NCI-H524 treated with DMSO at 0.1 percent for 48 hours (cell line): ENCODE measurements around the gene AP1G1.
"Not testable (repeated sequence)": the region's sequence is repeated elsewhere in the genome, so short reads cannot be mapped to it uniquely, and the experiment has no call there.

Experiments used
- DNase-seq: peaks from one replicate; lab custom pipeline; 2025; lab: John Stamatoyannopoulos, UW

Gene AP1G1

GRCh38 chr16:71808593-71809459 is at the start of gene AP1G1:
TSS of gene AP1G1 (minus strand) at chr16:71808834. CDS start at chr16:71789479, 19,355 bp downstream.
- peak; percentile 57 for DNase-seq

DNA sequence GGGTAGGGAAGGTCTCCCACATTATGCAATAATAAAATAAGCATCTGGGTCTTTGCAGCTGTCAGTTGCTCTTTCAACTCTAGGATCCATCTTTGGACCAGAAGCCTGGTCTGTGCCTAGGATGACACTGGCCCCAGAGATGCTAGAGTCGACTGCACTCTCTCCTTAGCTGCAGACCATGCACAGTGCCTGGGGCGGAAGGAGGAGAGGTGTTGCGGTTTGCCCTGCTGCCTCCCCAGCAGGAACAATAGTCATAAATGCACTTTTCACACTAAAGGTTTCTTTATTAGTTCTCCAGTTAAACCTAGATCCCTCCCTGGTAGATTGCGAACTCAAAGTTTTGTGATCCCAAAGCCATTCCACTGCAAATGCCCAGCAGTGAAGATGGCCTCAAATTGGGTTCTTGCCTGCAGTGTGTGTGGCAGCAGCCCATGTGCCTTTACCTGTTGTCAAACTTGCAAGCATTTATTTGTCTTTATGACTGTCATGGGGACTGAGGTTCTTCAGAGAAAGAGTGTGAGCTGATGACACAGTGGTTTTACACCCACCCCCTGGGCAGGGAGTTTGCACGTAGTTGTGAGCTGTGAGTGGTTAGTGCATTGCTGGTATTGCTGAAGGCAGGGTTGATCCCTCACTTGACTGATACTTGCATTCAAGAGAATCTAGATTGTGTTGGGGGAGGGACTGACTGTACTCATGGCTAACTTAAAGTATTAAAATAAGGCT is 47.5 kb upstream of the AP1G1 start:
- DNase-seq, result no peak

- no peak for DNase-seq
Observed at GRCh38 chr16:71854369-71854948, 45.8 kb upstream of the AP1G1 start.

DNA sequence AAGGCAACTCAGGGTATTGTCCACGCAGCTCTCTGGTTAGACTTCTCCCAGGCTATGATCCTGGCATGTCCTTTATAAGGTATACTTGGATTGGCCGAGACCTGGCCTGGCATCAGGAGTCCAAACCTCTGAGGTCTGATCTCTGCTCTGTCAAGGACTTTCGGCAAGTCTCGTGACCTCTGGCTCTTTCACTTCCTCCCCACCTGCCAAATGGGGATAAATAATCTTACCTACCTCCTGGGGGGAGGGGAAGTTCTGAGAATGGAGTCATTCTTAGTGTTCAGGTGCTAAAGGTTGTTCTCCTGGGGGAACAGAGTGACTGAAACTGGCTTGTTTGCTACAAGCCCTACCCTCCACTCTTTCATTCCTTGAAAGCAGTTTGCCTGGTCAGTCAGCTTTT is 44.8 kb upstream of the AP1G1 start:
- no peak for DNase-seq

DNA sequence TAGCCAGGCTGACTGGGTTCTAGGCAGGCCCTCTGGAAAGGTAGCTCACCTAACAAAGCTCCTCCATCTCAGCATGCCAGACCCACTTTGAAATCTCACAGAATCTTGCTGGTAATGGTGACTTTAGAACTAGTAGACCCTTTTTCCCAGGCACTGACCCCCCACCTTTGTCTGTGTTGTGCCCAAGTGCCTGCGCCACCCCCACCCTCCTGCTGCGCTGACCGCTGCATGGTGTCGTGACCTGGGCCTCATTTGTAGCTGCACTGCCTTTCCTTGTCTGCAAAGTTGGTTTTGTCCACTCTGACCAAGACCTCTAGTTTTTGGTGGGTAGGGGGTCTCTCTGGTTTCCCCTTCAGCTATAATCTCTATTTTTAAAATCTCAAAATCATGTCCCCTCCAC is 43.9 kb upstream of the AP1G1 start:
- no peak for DNase-seq

DNA sequence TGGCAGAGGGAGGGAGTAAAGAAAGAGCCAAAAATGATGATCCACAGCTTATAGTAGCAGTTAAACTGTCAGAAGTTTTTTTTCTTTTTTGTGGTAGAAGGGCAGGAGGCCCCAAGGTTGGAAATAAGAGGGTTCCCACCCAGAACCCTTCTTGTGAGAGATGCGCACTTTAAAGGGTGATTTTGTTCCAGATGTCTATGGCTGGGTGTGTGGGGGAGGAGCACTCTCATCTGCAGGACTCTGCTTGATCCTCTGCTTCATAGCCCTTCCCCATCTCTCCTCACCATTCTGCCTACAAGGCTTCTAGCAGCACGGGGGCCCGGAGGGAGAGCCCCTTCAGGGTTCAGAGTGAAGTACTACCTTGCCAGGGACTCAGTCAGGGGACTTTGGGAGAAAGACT is 43.5 kb upstream of the AP1G1 start:
- DNase-seq, result no peak

DNA sequence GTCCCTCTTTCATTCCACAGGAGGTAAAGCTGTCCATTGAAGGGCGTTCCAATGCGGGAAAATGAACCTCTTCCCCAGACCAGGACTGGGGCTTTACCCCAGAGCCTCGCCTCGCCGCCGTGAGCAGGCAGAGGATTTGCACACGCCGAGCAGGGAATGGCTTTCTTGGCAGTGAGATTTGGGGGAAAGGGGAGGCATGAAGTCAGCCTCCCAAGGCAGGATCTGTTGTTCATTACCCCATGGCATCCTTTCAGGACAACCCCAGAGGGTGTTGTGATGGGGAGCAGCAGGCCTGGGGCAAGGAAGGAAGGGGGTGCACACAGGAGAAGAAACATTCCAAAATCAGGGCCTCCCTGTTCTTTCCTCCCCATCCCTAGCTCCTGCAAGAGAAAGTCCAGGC is 43.1 kb upstream of the AP1G1 start:
- no peak for DNase-seq

GRCh38 chr16:71848622-71849021 is 40.0 kb upstream of the AP1G1 start:
- no peak for DNase-seq

- no peak for DNase-seq
Observed at GRCh38 chr16:71847096-71847495, 38.5 kb upstream of the AP1G1 start.

GRCh38 chr16:71846431-71846830 is 37.8 kb upstream of the AP1G1 start:
- DNase-seq, result no peak

GRCh38 chr16:71845639-71846430 is 37.2 kb upstream of the AP1G1 start, which contains the start of gene ATXN1L:
TSS of gene ATXN1L (plus strand) at chr16:71845976. CDS start at chr16:71849741, 3,765 bp downstream.
- DNase-seq, result peak; percentile 64

GRCh38 chr16:71843572-71843971 is 34.9 kb upstream of the AP1G1 start:
- no peak for DNase-seq

- no peak for DNase-seq
Observed at GRCh38 chr16:71840052-71840451, 31.4 kb upstream of the AP1G1 start.

DNA sequence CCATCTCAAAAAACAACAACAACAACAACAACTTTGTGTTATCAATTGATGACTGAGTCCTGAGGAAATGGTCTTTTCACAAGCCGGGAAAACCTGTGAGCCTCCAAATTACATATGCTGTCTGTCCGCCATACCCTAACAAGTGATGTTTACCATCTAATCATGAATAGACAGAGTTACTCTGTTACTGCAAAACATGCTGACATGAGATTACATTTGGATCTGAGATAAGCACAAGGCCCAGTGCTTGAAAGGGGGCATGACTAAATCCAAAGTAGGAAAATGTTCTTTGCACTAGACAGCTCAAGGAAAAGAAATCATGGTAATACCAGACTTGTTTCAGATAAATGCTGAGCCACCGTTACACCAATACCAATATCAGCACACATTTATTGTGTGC is 28.5 kb upstream of the AP1G1 start:
- DNase-seq, result no peak

DNA sequence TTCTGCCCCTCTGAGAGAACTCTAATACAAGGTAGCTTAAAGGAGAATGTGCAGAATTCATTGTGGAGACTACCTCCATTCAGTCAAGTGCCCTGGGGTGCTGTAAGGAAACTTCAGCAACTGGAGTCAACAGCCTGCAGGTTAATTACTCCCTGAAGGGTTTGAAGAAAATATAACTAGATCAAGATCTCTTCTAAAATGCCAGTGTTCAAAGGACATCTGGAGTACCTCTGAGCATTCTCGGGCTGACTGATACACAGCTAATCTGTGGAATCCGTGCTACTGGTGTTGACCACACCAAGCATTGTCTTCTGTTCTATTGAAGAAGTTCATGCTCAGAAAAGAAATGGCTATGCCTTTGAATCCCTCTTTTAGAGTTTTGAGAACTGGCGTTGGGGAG is 25.7 kb upstream of the AP1G1 start:
- no peak for DNase-seq

DNA sequence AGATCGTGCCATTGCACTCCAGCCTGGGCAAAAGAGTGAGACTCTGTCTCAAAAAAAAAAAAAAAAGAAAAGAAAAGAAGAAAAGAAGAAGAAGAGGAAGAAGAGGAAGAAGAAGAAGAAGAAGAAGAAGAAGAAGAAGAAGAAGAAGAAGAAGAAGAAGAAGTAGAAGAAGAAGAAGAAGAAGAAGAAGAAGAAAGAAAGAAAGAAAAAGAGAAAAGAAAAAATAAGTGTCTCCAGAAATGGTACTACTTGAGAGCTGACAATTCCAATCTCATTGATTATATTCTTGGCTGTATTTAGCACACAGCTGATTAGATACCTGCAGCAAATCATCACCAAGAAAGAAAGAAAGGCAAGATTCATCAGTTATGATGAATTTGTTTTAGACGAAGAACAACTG is 23.5 kb upstream of the AP1G1 start:
- not testable (repeated sequence) for DNase-seq

DNA sequence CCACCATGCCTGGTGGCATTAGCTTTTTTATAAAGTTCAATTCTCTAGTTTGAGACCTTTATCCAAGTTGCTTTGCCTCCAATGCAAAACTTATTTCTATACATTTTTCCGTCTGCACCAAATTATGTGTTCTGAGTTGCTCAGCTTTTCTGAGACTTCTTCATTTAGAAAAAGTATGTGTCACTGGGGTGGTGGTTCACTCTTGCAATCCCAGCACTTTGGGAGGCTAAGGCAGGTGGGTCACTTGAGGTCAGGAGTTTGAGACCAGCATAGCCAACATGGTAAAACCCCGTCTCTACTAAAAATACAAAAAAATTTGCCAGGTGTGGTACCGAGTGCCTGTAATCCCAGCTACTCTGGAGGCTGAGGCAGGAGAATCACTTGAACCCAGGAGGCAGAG is 23.1 kb upstream of the AP1G1 start:
- DNase-seq, result not testable (repeated sequence)

GRCh38 chr16:71830359-71830758 is 21.7 kb upstream of the AP1G1 start:
- DNase-seq, result no peak

GRCh38 chr16:71826533-71827017 is 17.9 kb upstream of the AP1G1 start:
- DNase-seq, result no peak

DNA sequence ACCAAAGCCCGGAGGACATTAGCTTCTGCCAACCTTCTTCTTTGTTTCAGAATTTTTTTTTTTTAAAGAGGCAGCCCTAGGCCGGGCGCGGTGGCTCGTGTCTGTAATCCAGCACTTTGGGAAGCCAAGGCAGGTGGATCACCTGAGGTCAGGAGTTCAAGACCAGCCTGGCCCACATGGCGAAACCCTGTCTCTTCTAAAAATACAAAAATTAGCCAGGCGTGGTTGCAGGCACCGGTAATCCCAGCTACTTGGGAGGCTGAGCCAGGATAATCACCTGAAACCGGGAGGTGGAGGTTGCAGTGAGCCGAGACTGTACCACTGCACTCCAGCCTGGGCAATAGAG is 8.5 kb upstream of the AP1G1 start:
- not testable (repeated sequence) for DNase-seq

DNA sequence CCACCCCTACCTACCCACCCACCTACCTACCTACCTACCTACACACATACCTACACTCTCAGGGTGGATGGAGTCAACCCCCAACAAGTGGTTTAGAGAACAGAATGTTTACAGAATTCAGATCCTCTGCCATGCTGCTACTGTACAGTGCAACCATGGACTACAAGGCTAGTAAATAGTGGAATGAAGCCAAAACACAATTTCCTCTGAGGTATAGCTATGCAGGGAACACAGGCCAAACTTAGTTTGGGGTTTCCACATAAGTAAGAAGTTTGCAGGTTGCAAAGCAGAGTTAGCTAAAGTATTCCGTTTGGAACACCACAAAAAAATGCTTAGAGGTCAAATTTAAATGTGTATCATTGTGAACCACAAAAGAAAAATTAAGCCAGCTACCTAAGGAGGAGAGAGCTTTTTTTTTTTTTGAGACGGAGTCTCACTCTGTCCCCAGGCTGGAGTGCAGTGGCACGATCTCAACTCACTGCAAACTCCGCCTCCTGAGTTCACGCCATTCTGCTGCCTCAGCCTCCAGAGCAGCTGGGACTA is 2.7 kb upstream of the AP1G1 start:
- DNase-seq, result no peak

DNA sequence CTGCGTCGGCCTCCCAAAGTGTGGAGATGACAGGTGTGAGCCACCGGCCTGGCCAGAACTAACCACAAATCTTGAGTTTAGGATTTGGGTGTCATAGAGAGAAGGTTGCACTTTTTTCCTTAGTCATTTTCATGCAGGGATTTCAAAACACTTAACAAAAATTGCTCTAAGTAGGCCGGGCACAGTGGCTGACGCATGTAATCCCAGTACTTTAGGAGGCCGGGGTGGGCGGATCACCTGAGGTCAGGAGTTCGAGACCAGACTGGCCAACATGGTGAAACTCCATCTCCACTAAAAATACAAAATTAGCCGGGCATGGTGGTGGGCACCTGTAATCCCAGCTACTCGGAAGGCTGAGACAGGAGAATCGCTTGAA is 1.5 kb upstream of the AP1G1 start:
- DNase-seq, result not testable (repeated sequence)
